Central memory CD8-positive, alpha-beta T cell (primary cell): ENCODE results near the gene SORCS2.
A peak's percentile ranks its signal among the peaks of the same experiment; 100 is the strongest.

ENCODE experiments used
- ATAC-seq: fragments of 150-1000 bp; cut with Tn5 transposase; replicated peaks from 2 replicates; pipeline ENCODE4 v1.10.0; 2022; ENCODE audit warnings: mild to moderate bottlenecking, moderate FRiP score, moderate number of reproducible peaks; ENCODE audit not compliant: poor library complexity, severe bottlenecking; ENCODE audit errors: extremely low read depth
- DNase-seq, 2 donors: peaks; one replicate each; pipeline ENCODE4 v3.0.0; 2021; ENCODE audit warnings: low spot score in 2 of 2
- H3K27ac Mint-ChIP-seq: one replicate; pipeline ENCODE4 v1.8.0; 2022; ENCODE audit warnings: low read depth, mild to moderate bottlenecking, moderate library complexity, mixed read lengths
- H3K27me3 Mint-ChIP-seq: one replicate; pipeline ENCODE4 v1.8.0; 2022; ENCODE audit warnings: mixed read lengths
- H3K36me3 Mint-ChIP-seq: one replicate; pipeline ENCODE4 v1.8.0; 2022; ENCODE audit warnings: mild to moderate bottlenecking, moderate library complexity, mixed read lengths; ENCODE audit not compliant: insufficient read depth
- H3K4me1 Mint-ChIP-seq: one replicate; pipeline ENCODE4 v1.8.0; 2022; ENCODE audit warnings: mixed read lengths
- H3K4me3 Mint-ChIP-seq: one replicate; pipeline ENCODE4 v1.8.0; 2022; ENCODE audit warnings: mild to moderate bottlenecking, moderate library complexity, mixed read lengths
- H3K9me3 Mint-ChIP-seq: one replicate; pipeline ENCODE4 v1.8.0; 2022; ENCODE audit warnings: mixed read lengths

The SORCS2 gene

DNA sequence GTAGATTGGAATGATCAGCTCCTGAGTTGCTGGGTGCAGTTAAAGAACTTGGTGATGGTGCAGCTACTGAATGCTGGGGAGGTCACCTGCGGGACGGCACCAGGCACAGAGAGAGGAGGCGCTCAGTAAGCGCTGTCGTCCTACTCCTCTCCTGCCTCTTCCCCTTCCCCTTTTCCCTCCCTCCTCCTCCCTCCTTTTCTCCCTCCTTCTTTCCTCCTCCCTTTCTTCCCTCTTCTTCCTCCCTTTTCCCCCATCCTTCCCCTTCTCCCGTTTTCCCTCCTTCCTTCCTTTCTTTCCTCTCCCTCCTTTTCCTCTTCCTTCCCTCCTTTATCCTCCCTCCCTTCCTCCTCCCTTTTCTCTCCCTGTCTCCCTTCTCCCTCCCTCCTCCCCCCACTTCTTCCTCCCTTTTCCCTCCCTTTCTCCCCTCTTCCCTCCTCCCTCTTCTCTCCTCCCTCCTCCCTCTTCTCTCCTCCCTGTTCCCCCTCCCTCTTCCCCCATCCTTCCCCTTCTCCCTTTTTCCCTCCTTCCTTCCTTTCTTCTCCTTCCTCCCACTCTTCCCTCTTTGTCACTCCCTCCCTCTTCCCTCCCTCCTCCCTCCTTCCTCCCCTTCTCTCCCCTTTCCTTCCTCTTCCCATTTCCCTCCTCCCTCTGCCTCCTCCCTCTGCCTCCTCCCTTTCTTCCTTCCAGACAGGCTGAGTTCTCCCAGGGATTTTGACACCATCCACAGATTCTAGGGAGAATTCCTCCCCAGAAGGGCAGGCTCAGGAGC, 330.3 kb downstream of the SORCS2 start:
- ATAC-seq = no peak
- H3K27me3 Mint-ChIP-seq = peaks cover 38% of the 10 kb centered on the region
- DNase-seq = no peak

DNA sequence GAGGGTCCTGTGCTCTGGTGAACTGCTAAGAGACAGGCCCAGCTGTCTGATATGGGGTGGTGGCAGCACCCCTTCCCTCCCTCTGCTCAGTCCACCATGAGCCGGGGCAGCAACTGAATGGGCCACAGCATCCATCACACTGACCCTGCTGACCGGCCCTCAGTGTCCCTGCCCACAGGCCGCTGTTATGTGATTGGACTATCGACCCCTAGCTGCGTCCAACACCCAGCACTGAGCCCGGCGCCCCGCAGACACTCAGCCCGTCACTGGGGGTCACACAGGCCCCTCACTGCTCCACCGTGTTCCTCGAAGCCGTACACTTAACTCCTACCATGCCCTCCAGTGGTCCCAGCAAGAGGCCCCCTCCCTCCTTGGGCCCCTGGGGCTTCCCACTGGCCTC, 331.2 kb downstream of the SORCS2 start:
- no peak for ATAC-seq
- Mint-ChIP-seq H3K36me3 (no peaks in the 10 kb centered on the region), H3K4me1 (peaks cover 49% of the 10 kb centered on the region), H3K27ac (peak overlapping the region; percentile 71), H3K9me3 (no peaks in the 10 kb centered on the region), H3K27me3 (peaks cover 38% of the 10 kb centered on the region), H3K4me3 (peak overlapping the region; percentile 47)
- no peak for DNase-seq

More for the DNA sequence above, 330.3 kb downstream of the SORCS2 start:
- Mint-ChIP-seq H3K9me3 (no peaks in the 10 kb centered on the region), H3K27ac (no peak overlapping the region), H3K4me3 (peak overlapping the region; percentile 34), H3K4me1 (peaks cover 49% of the 10 kb centered on the region), H3K36me3 (no peaks in the 10 kb centered on the region)

DNA sequence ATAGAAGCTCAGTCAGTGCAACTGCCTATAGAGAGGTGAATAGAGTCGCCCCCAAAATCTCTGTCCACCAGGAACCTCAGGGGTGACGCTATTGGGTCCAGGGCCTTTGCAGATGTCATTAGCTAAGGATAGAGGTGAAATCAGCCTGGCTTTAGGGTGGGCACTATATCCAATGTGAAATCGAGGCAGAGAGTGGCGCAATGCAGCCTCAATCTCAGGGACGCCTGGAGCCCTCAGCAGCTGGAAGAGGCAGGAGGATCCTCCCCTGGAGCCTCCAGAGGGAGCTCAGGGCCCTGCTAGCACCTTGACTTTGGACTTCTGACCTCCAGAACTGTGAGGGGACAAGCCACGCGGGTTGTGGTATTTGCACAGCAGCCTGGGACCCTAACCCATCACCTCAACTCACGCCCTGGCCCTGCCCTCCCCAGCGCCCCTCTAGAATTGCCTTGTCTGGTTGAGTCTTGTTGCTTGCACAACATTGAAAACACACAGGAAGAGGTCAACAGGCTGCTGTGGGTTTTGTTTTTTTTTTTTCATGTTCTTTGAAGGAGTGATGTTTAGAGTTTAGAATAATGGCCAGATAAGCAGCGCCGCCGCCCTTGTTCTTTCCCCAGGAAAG, 331.8 kb downstream of the SORCS2 start:
- peak overlapping the region; percentile 47 for H3K4me3 Mint-ChIP-seq
- H3K4me1 Mint-ChIP-seq = peaks cover 48% of the 10 kb centered on the region
- H3K27ac Mint-ChIP-seq = peak overlapping the region; percentile 71
- no peak for DNase-seq
- H3K27me3 Mint-ChIP-seq = peaks cover 38% of the 10 kb centered on the region
- peak; percentile 31 for ATAC-seq
- no peaks in the 10 kb centered on the region for H3K9me3 Mint-ChIP-seq
- H3K36me3 Mint-ChIP-seq = no peaks in the 10 kb centered on the region

DNA sequence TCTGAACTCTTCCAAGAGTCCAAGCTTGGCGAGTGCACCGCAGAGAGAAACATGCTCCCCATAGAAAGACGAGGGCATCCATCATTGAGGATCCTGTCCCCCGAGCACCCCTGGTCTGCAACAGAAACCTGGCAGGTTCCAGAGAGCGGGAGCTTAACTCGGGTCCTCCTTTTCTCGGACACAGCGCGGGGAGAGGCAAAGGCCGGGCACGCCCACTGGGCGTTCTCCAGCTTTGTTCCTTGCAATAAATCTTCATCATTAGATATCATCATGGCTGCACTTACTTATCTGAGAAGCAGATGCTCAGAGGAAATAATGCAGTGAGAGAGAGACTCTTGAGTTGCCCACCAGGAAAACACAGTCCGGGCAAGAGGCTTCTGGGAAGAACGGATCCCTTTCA, 332.5 kb downstream of the SORCS2 start:
- Mint-ChIP-seq H3K9me3 (no peaks in the 10 kb centered on the region), H3K27ac (peak overlapping the region; percentile 71), H3K4me3 (peak overlapping the region; percentile 47), H3K36me3 (no peaks in the 10 kb centered on the region), H3K27me3 (peaks cover 36% of the 10 kb centered on the region), H3K4me1 (peaks cover 44% of the 10 kb centered on the region)
- ATAC-seq (no peak), DNase-seq (no peak)

DNA sequence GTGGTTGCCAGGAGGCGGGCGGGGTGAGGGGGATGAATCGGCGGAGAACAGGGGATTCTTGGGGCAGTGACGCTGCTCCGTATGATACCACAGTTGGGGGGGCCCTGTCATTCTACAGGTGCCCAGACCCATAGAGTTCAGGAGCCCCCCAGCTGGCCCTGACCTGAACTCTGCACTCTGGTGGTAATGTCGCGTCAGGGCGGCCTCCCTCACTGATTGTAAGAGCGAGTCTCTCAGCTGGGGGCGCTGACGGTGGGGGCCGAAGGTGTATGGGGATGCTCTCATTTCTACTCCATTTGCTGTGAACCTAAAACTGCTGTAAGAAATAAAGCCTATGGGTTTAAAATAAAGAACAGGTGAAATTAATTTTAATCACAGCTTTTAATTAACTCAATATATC, 334.2 kb downstream of the SORCS2 start:
- Mint-ChIP-seq H3K4me3 (no peak overlapping the region), H3K9me3 (no peaks in the 10 kb centered on the region), H3K36me3 (peaks cover 2% of the 10 kb centered on the region), H3K27me3 (peaks cover 19% of the 10 kb centered on the region), H3K27ac (no peak overlapping the region), H3K4me1 (peaks cover 40% of the 10 kb centered on the region)
- ATAC-seq (no peak), DNase-seq (no peak)

DNA sequence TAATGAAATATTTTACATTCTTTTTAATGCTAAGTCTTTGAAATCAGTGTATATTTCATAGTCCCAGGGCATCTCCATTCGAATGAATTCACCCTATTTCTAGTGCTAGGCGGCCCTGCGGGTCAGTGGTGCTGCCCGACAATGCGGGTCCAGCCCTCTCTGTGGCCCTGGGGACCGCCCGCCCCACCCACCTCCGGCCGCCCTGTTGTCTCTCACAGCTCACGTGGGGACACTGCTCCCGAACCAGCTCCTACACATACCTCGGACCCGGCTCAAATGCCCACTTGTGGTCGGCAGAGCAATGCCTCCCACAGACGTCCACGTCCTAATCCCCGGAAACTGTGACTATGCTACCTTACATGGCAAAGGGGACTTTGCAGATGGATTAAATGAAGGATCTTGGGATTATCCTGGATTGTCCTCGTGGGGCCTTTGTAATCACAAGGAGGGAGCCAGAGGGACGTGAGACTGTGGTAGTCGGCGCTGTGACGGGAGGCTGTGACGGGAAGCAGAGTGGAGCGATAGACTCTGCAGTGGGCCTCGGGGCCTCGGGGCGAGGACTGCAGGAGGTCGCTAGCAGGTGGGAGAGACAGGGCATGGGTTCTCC, 334.7 kb downstream of the SORCS2 start:
- Mint-ChIP-seq H3K27ac (no peak overlapping the region), H3K27me3 (peaks cover 16% of the 10 kb centered on the region), H3K4me1 (peaks cover 34% of the 10 kb centered on the region)

DNA sequence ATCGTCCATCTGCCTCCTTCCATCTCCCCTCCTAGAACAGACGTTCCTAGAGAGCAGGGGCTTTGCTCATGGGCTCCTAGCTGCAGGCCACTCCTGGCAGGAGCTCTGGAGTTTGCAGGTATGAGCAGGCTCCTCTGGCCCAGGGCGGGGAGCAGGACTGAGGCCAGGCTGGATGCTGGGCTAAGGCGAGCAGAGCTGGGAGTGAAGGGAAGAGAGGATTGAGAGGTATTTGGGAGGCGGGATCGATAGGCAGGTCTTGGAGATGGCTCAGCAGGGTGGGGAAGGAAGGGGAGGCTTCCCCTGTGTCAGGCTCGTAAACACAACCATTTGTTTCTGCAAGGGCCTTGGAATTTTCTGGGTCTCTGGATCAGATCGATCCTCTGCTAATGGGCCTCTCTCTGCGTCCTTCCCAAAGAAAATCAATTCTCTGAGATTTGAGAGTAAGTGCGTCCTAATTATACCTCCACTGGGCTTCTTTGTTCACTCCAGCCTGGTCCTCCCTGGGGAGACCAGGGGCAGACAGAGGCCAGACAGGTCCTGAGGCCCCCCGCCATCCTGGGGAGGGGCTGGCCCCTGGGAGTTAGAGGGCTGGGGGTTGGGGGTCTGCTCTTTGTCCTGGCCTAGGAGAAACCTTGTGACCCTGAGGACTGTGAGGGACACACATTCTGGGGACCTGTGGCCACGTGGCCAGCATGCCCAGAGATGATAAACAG, 337.2 kb downstream of the SORCS2 start:
- peaks cover 15% of the 10 kb centered on the region for H3K4me1 Mint-ChIP-seq
- no peak overlapping the region for H3K27ac Mint-ChIP-seq
- H3K4me3 Mint-ChIP-seq = no peak overlapping the region
- H3K9me3 Mint-ChIP-seq = no peaks in the 10 kb centered on the region
- H3K36me3 Mint-ChIP-seq = peaks cover 2% of the 10 kb centered on the region
- ATAC-seq (no peak), DNase-seq (no peak)
- H3K27me3 Mint-ChIP-seq = peaks cover 16% of the 10 kb centered on the region

More for the DNA sequence above, 334.7 kb downstream of the SORCS2 start:
- H3K4me3 Mint-ChIP-seq = no peak overlapping the region
- DNase-seq = no peak
- peaks cover 2% of the 10 kb centered on the region for H3K36me3 Mint-ChIP-seq
- no peaks in the 10 kb centered on the region for H3K9me3 Mint-ChIP-seq
- no peak for ATAC-seq

DNA sequence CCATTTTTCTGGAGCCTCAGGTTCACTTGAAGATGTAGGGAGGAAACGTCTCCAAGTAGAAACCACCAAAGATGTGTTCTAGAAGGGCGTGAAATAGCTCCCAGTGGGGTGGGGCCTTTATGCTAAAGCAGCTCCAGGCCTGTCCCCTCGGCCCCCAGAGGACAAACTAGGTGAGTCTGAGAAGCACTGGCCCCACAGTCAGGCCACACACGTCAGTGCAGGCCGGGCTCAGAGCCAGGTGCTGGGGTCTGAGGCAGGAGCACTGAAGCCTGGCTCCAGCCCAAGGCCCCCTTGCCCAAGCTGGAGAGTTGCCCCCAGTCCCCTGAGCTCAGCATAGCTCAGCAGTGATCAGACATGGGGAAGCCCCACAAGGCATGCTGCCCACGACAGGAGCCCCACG, 337.7 kb downstream of the SORCS2 start:
- no peak for ATAC-seq
- H3K4me3 Mint-ChIP-seq = no peak overlapping the region
- peaks cover 2% of the 10 kb centered on the region for H3K36me3 Mint-ChIP-seq
- DNase-seq = no peak
- peaks cover 10% of the 10 kb centered on the region for H3K4me1 Mint-ChIP-seq
- H3K27me3 Mint-ChIP-seq = peaks cover 14% of the 10 kb centered on the region
- H3K9me3 Mint-ChIP-seq = no peaks in the 10 kb centered on the region
- H3K27ac Mint-ChIP-seq = no peak overlapping the region

DNA sequence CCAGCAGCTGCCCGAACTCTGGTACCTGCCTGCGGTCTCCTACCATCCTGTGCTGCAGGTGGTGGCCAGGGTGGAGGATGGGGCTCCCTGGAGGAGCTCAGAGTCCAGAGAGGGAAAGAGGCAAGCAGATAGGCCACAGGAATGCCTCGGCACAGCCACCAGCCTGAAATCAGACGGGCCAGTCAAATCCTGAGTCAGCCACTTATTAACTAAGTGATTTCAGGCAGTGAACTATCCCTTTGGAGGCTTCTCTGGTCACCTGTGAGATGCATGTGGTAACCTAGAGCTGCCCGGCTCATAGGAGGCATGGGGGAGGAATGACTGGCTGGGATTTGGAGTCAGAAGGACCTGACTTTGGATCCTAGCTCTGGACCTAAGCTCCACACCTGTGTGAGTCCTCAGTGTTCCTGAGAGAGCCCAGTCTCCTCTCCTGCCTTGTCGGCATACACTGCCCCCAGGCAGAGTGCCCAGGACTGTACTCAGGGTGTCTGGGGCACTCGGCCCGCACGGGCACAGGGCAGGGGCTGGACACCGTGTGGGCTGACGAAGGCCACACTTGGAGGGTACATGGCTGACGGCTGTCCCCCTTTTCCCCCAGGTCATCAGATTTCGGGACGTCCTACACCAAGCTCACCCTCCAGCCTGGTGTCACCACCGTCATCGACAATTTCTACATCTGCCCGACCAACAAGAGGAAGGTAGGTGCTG, 338.7 kb downstream of the SORCS2 start:
- ATAC-seq = no peak
- no peak for DNase-seq
- Mint-ChIP-seq H3K27ac (no peak overlapping the region), H3K4me3 (no peak overlapping the region), H3K4me1 (peaks cover 2% of the 10 kb centered on the region), H3K27me3 (peaks cover 4% of the 10 kb centered on the region), H3K36me3 (peaks cover 2% of the 10 kb centered on the region), H3K9me3 (no peaks in the 10 kb centered on the region)

DNA sequence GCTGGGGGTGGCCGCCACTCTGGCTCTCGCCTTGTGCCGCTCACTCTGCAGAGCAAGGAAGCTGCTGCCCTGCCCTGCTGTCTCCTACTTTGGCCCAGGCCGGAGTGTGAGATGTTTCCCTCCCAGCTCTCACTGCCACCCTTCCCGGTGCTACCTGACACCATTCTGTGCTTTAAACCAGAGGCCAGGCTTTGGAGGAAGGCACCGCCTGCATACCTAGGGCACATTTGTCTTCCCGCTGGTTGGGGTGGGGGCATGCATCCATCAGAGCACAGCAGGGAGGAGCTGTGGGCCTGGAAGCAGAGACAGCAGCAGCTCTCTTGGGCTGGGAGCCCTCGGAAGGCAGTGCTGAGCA, 339.3 kb downstream of the SORCS2 start:
- Mint-ChIP-seq H3K9me3 (no peaks in the 10 kb centered on the region), H3K4me3 (no peak overlapping the region), H3K36me3 (peaks cover 2% of the 10 kb centered on the region), H3K4me1 (no peaks in the 10 kb centered on the region), H3K27me3 (no peaks in the 10 kb centered on the region), H3K27ac (no peak overlapping the region)
- ATAC-seq = no peak
- DNase-seq = no peak

DNA sequence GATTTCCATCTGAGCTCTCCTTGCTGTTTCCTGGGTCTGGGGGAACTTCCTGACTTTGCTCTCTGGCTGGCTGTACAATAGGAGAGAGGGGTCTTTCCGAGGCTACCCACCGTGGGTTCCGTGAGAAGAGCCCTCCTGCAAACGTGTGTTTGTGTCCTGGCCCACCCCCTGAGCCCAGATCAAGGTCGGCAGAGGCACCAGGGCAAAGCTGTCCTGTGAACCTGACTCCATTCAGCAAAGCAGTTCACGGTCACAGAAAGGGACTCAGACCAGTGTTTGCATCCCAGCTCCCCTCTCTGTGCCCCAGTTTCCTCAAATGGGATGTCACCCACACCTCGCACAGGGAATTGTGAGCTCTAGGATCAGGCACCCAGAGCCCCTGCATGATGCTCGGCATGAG, 339.7 kb downstream of the SORCS2 start:
- no peak for ATAC-seq
- H3K4me3 Mint-ChIP-seq = no peak overlapping the region
- no peaks in the 10 kb centered on the region for H3K9me3 Mint-ChIP-seq
- no peaks in the 10 kb centered on the region for H3K4me1 Mint-ChIP-seq
- peaks cover 2% of the 10 kb centered on the region for H3K36me3 Mint-ChIP-seq
- no peaks in the 10 kb centered on the region for H3K27me3 Mint-ChIP-seq
- no peak for DNase-seq
- H3K27ac Mint-ChIP-seq = no peak overlapping the region

DNA sequence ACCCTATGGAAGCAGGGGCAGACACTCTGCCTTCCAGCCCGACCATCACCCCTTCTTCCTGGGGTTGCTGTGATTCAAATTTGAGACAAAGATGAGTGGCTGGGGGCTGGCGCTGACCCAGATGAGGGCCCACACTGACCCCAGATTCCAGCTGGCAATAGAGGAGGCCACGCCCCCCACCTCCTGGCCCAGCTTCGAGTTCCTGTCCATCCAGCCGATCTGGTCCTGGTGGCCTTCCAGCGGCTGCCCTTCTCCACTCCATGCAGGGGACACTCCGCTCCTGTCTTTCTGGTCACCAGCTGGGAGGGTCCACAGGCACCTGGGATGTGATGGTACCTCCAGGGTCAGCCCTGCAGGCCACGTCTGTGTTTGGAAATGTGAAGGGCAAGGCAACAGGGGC, 340.9 kb downstream of the SORCS2 start:
- Mint-ChIP-seq H3K9me3 (no peaks in the 10 kb centered on the region), H3K27ac (no peak overlapping the region), H3K36me3 (peaks cover 2% of the 10 kb centered on the region)

More for the DNA sequence above, 340.9 kb downstream of the SORCS2 start:
- ATAC-seq (no peak), DNase-seq (no peak)
- no peak overlapping the region for H3K4me3 Mint-ChIP-seq
- H3K4me1 Mint-ChIP-seq = no peaks in the 10 kb centered on the region
- H3K27me3 Mint-ChIP-seq = no peaks in the 10 kb centered on the region
